Measurements from ENCODE around the gene ZNF518B. TPM values are rescaled to one million over a fixed set of nuclear protein-coding genes. Genes with fewer than 3 reads are reported as not detected.

The ZNF518B gene
- total RNA-seq, result 10 to 100 TPM; 16.8 to 20.1 TPM

GRCh38 chr4:10457255-10457801 is at the start of gene ZNF518B:
Gene ZNF518B (minus strand): TSS chr4:10457426. CDS start chr4:10446328, 11,098 bp downstream.
- Mint-ChIP-seq H3K4me1 (peaks cover 21% of the 10 kb centered on the region), H3K9me3 (peaks cover 3% of the 10 kb centered on the region), H3K4me3 (peak within 1 kb of the TSS; percentile 92), H3K27ac (peak within 1 kb of the TSS; percentile 76), H3K27me3 (peaks cover 7% of the 10 kb centered on the region), H3K36me3 (ENCODE audit: low read depth) (peaks cover 38% of the 10 kb centered on the region)
- ATAC-seq (replicated peaks), result peak; percentile 78

GRCh38 chr4:10506077-10506476 is 48.9 kb upstream of the ZNF518B start:
- H3K4me3 Mint-ChIP-seq, result no peak overlapping the region
- no peaks in the 10 kb centered on the region for H3K36me3 Mint-ChIP-seq (ENCODE audit: low read depth)
- no peak for ATAC-seq (replicated peaks)
- no peak overlapping the region for H3K27ac Mint-ChIP-seq
- no peaks in the 10 kb centered on the region for H3K27me3 Mint-ChIP-seq
- H3K4me1 Mint-ChIP-seq, result no peaks in the 10 kb centered on the region
- H3K9me3 Mint-ChIP-seq, result peaks cover 4% of the 10 kb centered on the region

GRCh38 chr4:10504570-10505179 is 47.4 kb upstream of the ZNF518B start:
- ATAC-seq (replicated peaks), result no peak
- no peak overlapping the region for H3K4me3 Mint-ChIP-seq
- H3K27ac Mint-ChIP-seq, result no peak overlapping the region
- no peaks in the 10 kb centered on the region for H3K36me3 Mint-ChIP-seq (ENCODE audit: low read depth)
- peaks cover 2% of the 10 kb centered on the region for H3K27me3 Mint-ChIP-seq
- H3K9me3 Mint-ChIP-seq, result peaks cover 4% of the 10 kb centered on the region
- no peaks in the 10 kb centered on the region for H3K4me1 Mint-ChIP-seq

DNA sequence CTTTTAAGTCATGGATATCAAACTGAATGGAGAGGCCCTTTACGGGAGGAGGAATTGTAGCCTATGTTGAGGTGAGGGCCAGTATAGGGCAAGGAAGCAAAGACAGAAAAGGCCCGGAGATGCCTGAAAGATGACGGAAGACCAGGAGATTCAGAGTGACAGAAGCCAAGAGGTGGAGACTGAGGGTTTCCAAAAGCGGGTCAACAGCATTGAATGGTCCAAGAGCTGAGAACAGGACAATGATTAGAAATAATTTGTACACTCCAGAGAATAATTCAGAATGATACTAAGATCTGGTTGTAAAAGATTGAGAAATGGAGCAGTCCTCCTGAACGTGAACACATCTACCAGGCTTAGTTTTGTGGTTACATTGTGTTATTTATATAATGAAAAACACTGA is 45.5 kb upstream of the ZNF518B start:
- Mint-ChIP-seq H3K27me3 (peaks cover 4% of the 10 kb centered on the region), H3K4me3 (no peak overlapping the region), H3K9me3 (peaks cover 4% of the 10 kb centered on the region), H3K27ac (no peak overlapping the region), H3K4me1 (no peaks in the 10 kb centered on the region), H3K36me3 (ENCODE audit: low read depth) (no peaks in the 10 kb centered on the region)
- ATAC-seq (replicated peaks), result no peak

GRCh38 chr4:10500776-10501175 is 43.5 kb upstream of the ZNF518B start:
- Mint-ChIP-seq H3K27ac (no peak overlapping the region), H3K4me3 (no peak overlapping the region), H3K4me1 (no peaks in the 10 kb centered on the region), H3K9me3 (no peaks in the 10 kb centered on the region), H3K36me3 (ENCODE audit: low read depth) (no peaks in the 10 kb centered on the region), H3K27me3 (peaks cover 4% of the 10 kb centered on the region)
- ATAC-seq (replicated peaks), result no peak

- no peak overlapping the region for H3K4me3 Mint-ChIP-seq
- ATAC-seq (replicated peaks), result no peak
Measured at GRCh38 chr4:10496200-10496599, 39.0 kb upstream of the ZNF518B start.

GRCh38 chr4:10495651-10496050 is 38.4 kb upstream of the ZNF518B start:
- Mint-ChIP-seq H3K27me3 (peaks cover 7% of the 10 kb centered on the region), H3K4me3 (no peak overlapping the region), H3K36me3 (ENCODE audit: low read depth) (no peaks in the 10 kb centered on the region), H3K27ac (no peak overlapping the region), H3K4me1 (no peaks in the 10 kb centered on the region), H3K9me3 (no peaks in the 10 kb centered on the region)
- no peak for ATAC-seq (replicated peaks)

More at GRCh38 chr4:10496200-10496599, 39.0 kb upstream of the ZNF518B start:
- peaks cover 7% of the 10 kb centered on the region for H3K27me3 Mint-ChIP-seq
- no peaks in the 10 kb centered on the region for H3K4me1 Mint-ChIP-seq
- no peak overlapping the region for H3K27ac Mint-ChIP-seq
- H3K36me3 Mint-ChIP-seq (ENCODE audit: low read depth), result no peaks in the 10 kb centered on the region
- H3K9me3 Mint-ChIP-seq, result no peaks in the 10 kb centered on the region

DNA sequence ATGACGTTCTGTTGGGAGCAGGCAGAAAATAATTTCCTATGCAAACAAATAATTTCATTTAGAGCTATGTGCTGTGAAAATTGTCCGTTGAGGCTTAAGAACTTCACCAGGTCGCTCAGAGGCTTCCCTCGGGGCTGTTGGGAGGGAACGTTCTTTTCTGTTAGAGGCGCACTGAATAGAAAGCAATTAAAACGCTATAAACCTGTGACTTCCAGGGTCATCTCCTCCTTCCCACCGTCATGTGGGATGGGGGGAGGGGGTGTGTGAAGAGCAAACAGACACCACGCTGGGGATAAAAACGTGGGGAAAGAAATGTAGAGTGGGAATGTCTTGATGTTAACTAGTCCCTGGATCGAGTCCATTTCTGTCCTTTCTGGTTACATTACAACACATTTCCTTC is 35.2 kb upstream of the ZNF518B start:
- H3K27me3 Mint-ChIP-seq, result peaks cover 13% of the 10 kb centered on the region
- no peak for ATAC-seq (replicated peaks)
- no peaks in the 10 kb centered on the region for H3K4me1 Mint-ChIP-seq
- no peak overlapping the region for H3K27ac Mint-ChIP-seq
- no peak overlapping the region for H3K4me3 Mint-ChIP-seq
- H3K36me3 Mint-ChIP-seq (ENCODE audit: low read depth), result no peaks in the 10 kb centered on the region
- no peaks in the 10 kb centered on the region for H3K9me3 Mint-ChIP-seq

DNA sequence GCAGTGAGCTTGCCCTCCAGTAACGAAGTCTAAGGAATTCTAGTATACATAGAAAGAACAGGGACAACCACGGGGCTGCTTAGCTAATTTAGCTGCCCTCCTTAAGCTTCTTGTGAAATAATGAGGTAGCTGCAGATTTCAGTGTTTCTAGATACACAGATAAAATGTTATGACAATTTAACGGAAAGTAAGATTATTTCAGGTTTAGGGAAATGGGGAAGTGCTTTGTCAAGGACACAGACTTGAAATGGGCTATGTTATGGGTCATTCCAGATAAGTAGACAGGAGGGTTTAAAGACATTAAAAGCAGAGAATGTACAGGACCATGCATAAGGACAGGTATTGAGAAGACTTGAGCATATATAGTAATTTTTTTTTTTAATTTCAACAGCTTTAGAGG is 34.2 kb upstream of the ZNF518B start:
- H3K27me3 Mint-ChIP-seq, result peaks cover 18% of the 10 kb centered on the region
- no peak for ATAC-seq (replicated peaks)
- no peaks in the 10 kb centered on the region for H3K4me1 Mint-ChIP-seq
- no peak overlapping the region for H3K4me3 Mint-ChIP-seq
- no peaks in the 10 kb centered on the region for H3K9me3 Mint-ChIP-seq
- H3K27ac Mint-ChIP-seq, result no peak overlapping the region
- H3K36me3 Mint-ChIP-seq (ENCODE audit: low read depth), result no peaks in the 10 kb centered on the region

DNA sequence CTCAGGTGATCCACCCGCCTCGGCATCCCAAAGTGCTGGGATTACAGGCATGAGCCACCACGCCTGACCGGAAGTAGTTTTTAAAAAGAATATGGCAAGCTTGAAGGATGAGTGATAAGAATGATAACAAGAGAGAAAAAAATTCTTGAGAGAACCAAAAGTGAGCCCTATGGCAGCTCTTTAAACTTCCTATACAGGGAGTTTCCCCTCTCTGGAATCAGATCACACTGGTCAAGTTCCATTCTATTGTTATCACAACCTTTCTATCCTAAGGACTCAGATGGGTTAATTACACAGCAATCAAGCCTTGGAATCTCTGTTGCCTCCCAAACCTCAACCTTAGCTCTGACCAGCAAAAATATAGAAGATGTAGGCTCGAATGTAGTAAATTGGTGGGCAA is 33.8 kb upstream of the ZNF518B start:
- no peak overlapping the region for H3K4me3 Mint-ChIP-seq
- no peaks in the 10 kb centered on the region for H3K4me1 Mint-ChIP-seq
- no peak overlapping the region for H3K27ac Mint-ChIP-seq
- H3K36me3 Mint-ChIP-seq (ENCODE audit: low read depth), result no peaks in the 10 kb centered on the region
- H3K9me3 Mint-ChIP-seq, result no peaks in the 10 kb centered on the region
- no peak for ATAC-seq (replicated peaks)
- peaks cover 18% of the 10 kb centered on the region for H3K27me3 Mint-ChIP-seq

- Mint-ChIP-seq H3K36me3 (ENCODE audit: low read depth) (no peaks in the 10 kb centered on the region), H3K27ac (no peak overlapping the region), H3K4me3 (no peak overlapping the region), H3K9me3 (no peaks in the 10 kb centered on the region), H3K27me3 (peaks cover 25% of the 10 kb centered on the region), H3K4me1 (no peaks in the 10 kb centered on the region)
- ATAC-seq (replicated peaks), result no peak
Measured at GRCh38 chr4:10482913-10483312, 25.7 kb upstream of the ZNF518B start.

- no peaks in the 10 kb centered on the region for H3K36me3 Mint-ChIP-seq (ENCODE audit: low read depth)
- peaks cover 13% of the 10 kb centered on the region for H3K27me3 Mint-ChIP-seq
- H3K27ac Mint-ChIP-seq, result no peak overlapping the region
- H3K4me3 Mint-ChIP-seq, result no peak overlapping the region
- no peaks in the 10 kb centered on the region for H3K4me1 Mint-ChIP-seq
- no peak for ATAC-seq (replicated peaks)
- H3K9me3 Mint-ChIP-seq, result no peaks in the 10 kb centered on the region
Measured at GRCh38 chr4:10480616-10481015, 23.4 kb upstream of the ZNF518B start.

GRCh38 chr4:10478621-10479020 is 21.4 kb upstream of the ZNF518B start:
- H3K27ac Mint-ChIP-seq, result no peak overlapping the region
- H3K27me3 Mint-ChIP-seq, result peaks cover 17% of the 10 kb centered on the region
- H3K9me3 Mint-ChIP-seq, result no peaks in the 10 kb centered on the region
- H3K4me3 Mint-ChIP-seq, result no peak overlapping the region
- no peaks in the 10 kb centered on the region for H3K36me3 Mint-ChIP-seq (ENCODE audit: low read depth)
- no peak for ATAC-seq (replicated peaks)
- H3K4me1 Mint-ChIP-seq, result no peaks in the 10 kb centered on the region

DNA sequence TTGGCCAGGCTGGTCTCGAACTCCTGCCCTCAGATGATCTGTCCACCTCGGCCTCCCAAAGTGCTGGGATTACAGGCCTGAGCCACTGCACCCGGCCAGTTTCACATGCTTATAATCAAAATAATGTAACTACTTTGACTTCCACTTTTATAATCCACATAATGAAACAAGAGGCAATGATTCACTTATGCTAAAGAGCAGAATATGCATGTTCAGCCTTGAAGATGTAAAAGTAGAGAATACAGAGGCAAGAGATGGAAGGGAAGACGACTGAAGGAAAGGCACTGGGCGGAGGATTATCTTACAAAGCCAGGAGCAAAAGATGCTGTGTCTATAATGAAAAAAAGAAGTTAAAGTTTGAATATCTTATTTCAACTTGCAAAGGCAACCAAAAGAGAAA is 13.3 kb upstream of the ZNF518B start:
- Mint-ChIP-seq H3K27me3 (peaks cover 12% of the 10 kb centered on the region), H3K4me3 (no peak overlapping the region)
- no peak for ATAC-seq (replicated peaks)

GRCh38 chr4:10466161-10466560 is 8.9 kb upstream of the ZNF518B start:
- no peak for ATAC-seq (replicated peaks)
- Mint-ChIP-seq H3K4me3 (no peak overlapping the region), H3K27ac (no peak overlapping the region), H3K4me1 (no peaks in the 10 kb centered on the region), H3K36me3 (ENCODE audit: low read depth) (no peaks in the 10 kb centered on the region), H3K9me3 (no peaks in the 10 kb centered on the region), H3K27me3 (peaks cover 31% of the 10 kb centered on the region)

More for the DNA sequence above, 13.3 kb upstream of the ZNF518B start:
- no peak overlapping the region for H3K27ac Mint-ChIP-seq
- no peaks in the 10 kb centered on the region for H3K4me1 Mint-ChIP-seq
- H3K9me3 Mint-ChIP-seq, result no peaks in the 10 kb centered on the region
- H3K36me3 Mint-ChIP-seq (ENCODE audit: low read depth), result no peaks in the 10 kb centered on the region
